HepG2 (cell line): ENCODE measurements around the gene SVOP. TPM values are rescaled to one million over a fixed set of nuclear protein-coding genes. Genes with fewer than 3 reads are reported as not detected.
A peak's percentile ranks its signal among the peaks of the same experiment; 100 is the strongest.

Source experiments
- ATF3 ChIP-seq: sonication (generic); formaldehyde crosslinking; IDR thresholded peaks from 2 replicates; pipeline ENCODE4 v1.4.0; 2020; ENCODE audit warnings: missing genetic modification reagents
- BHLHE40 ChIP-seq: IDR thresholded peaks from 2 replicates; pipeline ENCODE4 v1.6.1; 2011; ENCODE audit warnings: low read length, improper control_type of control experiment
- CREB1 ChIP-seq, 2 experiments: fragments of 450-650 bp in 1 of 2; IDR thresholded peaks; 2 replicates each; pipeline ENCODE4 v1.6.1; 2016 to 2017; ENCODE audit warnings: control low read depth in 1 of 2, mild to moderate bottlenecking in 1 of 2, missing compliant biosample characterization in 1 of 2, missing genetic modification characterization in 1 of 2
- GATA4 ChIP-seq: sonication (generic); IDR thresholded peaks from 2 replicates; pipeline ENCODE4 v1.6.1; 2016; ENCODE audit warnings: antibody characterized with exemption, low read depth, borderline replicate concordance
- HIVEP1 ChIP-seq: sonication (generic); formaldehyde crosslinking; IDR thresholded peaks from 2 replicates; pipeline ENCODE4 v1.4.0; 2020; ENCODE audit warnings: mild to moderate bottlenecking, missing genetic modification reagents
- HNF4G ChIP-seq, 2 experiments: sonication (generic) in 1 of 2; formaldehyde crosslinking in 1 of 2; IDR thresholded peaks; 2 replicates each; pipeline versions ENCODE4 v1.4.0 to v1.6.1; 2011 to 2020; ENCODE audit warnings: borderline replicate concordance in 2 of 2, low read depth in 2 of 2, mild to moderate bottlenecking in 2 of 2, low read length in 1 of 2, missing genetic modification reagents in 1 of 2, moderate library complexity in 1 of 2
- POLR2A ChIP-seq, 2 experiments: IDR thresholded peaks; 2 replicates each; pipeline ENCODE4 v1.6.1; 2011; ENCODE audit warnings: low read depth in 2 of 2, low read length in 2 of 2, mild to moderate bottlenecking in 1 of 2, moderate library complexity in 1 of 2; ENCODE audit not compliant: insufficient read depth in 1 of 2
- POLR2G ChIP-seq: fragments of 200-400 bp; formaldehyde crosslinking; IDR thresholded peaks from 2 replicates; pipeline ENCODE4 v1.6.1; 2018; ENCODE audit warnings: mild to moderate bottlenecking, low read depth, low read length, moderate library complexity
- RXRA ChIP-seq: sonication (generic); formaldehyde crosslinking; IDR thresholded peaks from 2 replicates; pipeline ENCODE4 v1.5.1; 2020; ENCODE audit warnings: missing genetic modification reagents
- ZNF281 ChIP-seq: sonication (generic); formaldehyde crosslinking; IDR thresholded peaks from 2 replicates; pipeline ENCODE4 v1.4.0; 2020; ENCODE audit warnings: missing genetic modification reagents, borderline replicate concordance
- ZNF556 ChIP-seq: sonication (generic); formaldehyde crosslinking; IDR thresholded peaks from 2 replicates; pipeline ENCODE4 v1.4.0; 2020; ENCODE audit warnings: mild to moderate bottlenecking, missing genetic modification reagents, borderline replicate concordance
- ZNF614 ChIP-seq: IDR thresholded peaks from 2 replicates; pipeline ENCODE4 v1.6.1; 2018; ENCODE audit warnings: missing biosample characterization, missing genetic modification reagents, inconsistent platforms, borderline replicate concordance
- polyA plus RNA-seq, 8 experiments: library from polyadenylated mRNA; depleted of rRNA in 3 of 8; stranded (reverse) in 7 of 8; unstranded in 1 of 8; fragments of >200 nt; fragmentation: Illumina TruSeq in 4 of 8; extraction: Trizol in 4 of 8; gene quantifications; 2 replicates each; pipeline versions ENCODE4 v1.2.1 to v1.2.3, GENCODE V29; 2011 to 2016; ENCODE audit warnings: low read depth in 4 of 8, missing spikeins in 1 of 8, mixed read lengths in 1 of 8; ENCODE audit not compliant: insufficient read depth in 1 of 8
- total RNA-seq, 5 experiments: library from RNA; depleted of rRNA; stranded (reverse); fragments of >200 nt; fragmentation: Illumina TruSeq; extraction: Trizol; gene quantifications; 2 replicates each; pipeline ENCODE4 v1.2.3, GENCODE V29; 2016; ENCODE audit warnings: low read depth in 1 of 5
- TF ChIP-seq, protein P1 (sequence below), 2 experiments: sonication (generic) in 1 of 2; formaldehyde crosslinking in 1 of 2; IDR thresholded peaks; 2 replicates each; pipeline versions ENCODE4 v1.5.1 to v1.6.1; 2011 to 2020; ENCODE audit warnings: borderline replicate concordance in 1 of 2, low read depth in 1 of 2, low read length in 1 of 2, mild to moderate bottlenecking in 1 of 2, missing genetic modification reagents in 1 of 2, moderate library complexity in 1 of 2
- TF ChIP-seq, protein P2 (sequence below): IDR thresholded peaks from 2 replicates; pipeline ENCODE4 v1.6.1; 2016
- TF ChIP-seq, protein P3 (sequence below): sonication (generic); formaldehyde crosslinking; IDR thresholded peaks from 2 replicates; pipeline ENCODE4 v1.4.0; 2020; ENCODE audit warnings: missing genetic modification reagents

Gene SVOP
- total and polyA plus RNA-seq, 2 of the 13 experiments (the other 11 are each of a cell fraction or from before 2014, with no cell fraction given), result not detected

- TF ChIP-seq, protein P1, sequence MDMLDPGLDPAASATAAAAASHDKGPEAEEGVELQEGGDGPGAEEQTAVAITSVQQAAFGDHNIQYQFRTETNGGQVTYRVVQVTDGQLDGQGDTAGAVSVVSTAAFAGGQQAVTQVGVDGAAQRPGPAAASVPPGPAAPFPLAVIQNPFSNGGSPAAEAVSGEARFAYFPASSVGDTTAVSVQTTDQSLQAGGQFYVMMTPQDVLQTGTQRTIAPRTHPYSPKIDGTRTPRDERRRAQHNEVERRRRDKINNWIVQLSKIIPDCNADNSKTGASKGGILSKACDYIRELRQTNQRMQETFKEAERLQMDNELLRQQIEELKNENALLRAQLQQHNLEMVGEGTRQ (IDR thresholded peaks at IDR 0.05; ENCODE audit: low read depth, low read length), result no peak
- TF ChIP-seq, protein P1 (CRISPR knock-in tag; IDR thresholded peaks at IDR 0.05; ENCODE audit: borderline replicate concordance), result no peak
- TF ChIP-seq HIVEP1, result 0 out of 2 replicates have a peak, but pooled peaks have one; percentile 35
- TF ChIP-seq RXRA (CRISPR knock-in tag), result peak; percentile 46; the same call in 1 of the 2 replicates
- TF ChIP-seq, protein P2, sequence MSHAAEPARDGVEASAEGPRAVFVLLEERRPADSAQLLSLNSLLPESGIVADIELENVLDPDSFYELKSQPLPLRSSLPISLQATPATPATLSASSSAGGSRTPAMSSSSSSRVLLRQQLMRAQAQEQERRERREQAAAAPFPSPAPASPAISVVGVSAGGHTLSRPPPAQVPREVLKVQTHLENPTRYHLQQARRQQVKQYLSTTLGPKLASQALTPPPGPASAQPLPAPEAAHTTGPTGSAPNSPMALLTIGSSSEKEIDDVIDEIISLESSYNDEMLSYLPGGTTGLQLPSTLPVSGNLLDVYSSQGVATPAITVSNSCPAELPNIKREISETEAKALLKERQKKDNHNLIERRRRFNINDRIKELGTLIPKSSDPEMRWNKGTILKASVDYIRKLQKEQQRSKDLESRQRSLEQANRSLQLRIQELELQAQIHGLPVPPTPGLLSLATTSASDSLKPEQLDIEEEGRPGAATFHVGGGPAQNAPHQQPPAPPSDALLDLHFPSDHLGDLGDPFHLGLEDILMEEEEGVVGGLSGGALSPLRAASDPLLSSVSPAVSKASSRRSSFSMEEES (CRISPR knock-in tag), result no peak
- TF ChIP-seq ATF3 (CRISPR knock-in tag), result no peak
- no peak for TF ChIP-seq CREB1 (IDR thresholded peaks at IDR 0.05)
- TF ChIP-seq CREB1 (CRISPR knock-in tag; IDR thresholded peaks at IDR 0.05), result peak; percentile 48; the same call in 1 of the 2 replicates
- 0 out of 2 replicates have a peak, but pooled peaks have one; percentile 41 for TF ChIP-seq POLR2G
- peak; percentile 59; the same call in 1 of the 2 replicates for TF ChIP-seq HNF4G (IDR thresholded peaks at IDR 0.05; ENCODE audit: borderline replicate concordance, low read depth, low read length)
- no peak for TF ChIP-seq HNF4G (CRISPR knock-in tag; IDR thresholded peaks at IDR 0.05; ENCODE audit: borderline replicate concordance, low read depth)
- no peak for TF ChIP-seq BHLHE40
- TF ChIP-seq ZNF281 (CRISPR knock-in tag), result peak; percentile 75; the same call in 1 of the 2 replicates
- TF ChIP-seq ZNF556 (CRISPR knock-in tag), result no peak
- TF ChIP-seq, protein P3, sequence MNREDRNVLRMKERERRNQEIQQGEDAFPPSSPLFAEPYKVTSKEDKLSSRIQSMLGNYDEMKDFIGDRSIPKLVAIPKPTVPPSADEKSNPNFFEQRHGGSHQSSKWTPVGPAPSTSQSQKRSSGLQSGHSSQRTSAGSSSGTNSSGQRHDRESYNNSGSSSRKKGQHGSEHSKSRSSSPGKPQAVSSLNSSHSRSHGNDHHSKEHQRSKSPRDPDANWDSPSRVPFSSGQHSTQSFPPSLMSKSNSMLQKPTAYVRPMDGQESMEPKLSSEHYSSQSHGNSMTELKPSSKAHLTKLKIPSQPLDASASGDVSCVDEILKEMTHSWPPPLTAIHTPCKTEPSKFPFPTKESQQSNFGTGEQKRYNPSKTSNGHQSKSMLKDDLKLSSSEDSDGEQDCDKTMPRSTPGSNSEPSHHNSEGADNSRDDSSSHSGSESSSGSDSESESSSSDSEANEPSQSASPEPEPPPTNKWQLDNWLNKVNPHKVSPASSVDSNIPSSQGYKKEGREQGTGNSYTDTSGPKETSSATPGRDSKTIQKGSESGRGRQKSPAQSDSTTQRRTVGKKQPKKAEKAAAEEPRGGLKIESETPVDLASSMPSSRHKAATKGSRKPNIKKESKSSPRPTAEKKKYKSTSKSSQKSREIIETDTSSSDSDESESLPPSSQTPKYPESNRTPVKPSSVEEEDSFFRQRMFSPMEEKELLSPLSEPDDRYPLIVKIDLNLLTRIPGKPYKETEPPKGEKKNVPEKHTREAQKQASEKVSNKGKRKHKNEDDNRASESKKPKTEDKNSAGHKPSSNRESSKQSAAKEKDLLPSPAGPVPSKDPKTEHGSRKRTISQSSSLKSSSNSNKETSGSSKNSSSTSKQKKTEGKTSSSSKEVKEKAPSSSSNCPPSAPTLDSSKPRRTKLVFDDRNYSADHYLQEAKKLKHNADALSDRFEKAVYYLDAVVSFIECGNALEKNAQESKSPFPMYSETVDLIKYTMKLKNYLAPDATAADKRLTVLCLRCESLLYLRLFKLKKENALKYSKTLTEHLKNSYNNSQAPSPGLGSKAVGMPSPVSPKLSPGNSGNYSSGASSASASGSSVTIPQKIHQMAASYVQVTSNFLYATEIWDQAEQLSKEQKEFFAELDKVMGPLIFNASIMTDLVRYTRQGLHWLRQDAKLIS, result no peak
- TF ChIP-seq ZNF614 (CRISPR knock-in tag), result 0 out of 2 replicates have a peak, but pooled peaks have one; percentile 29
- no peak for TF ChIP-seq GATA4
- 0 out of 4 replicates have a peak, but pooled peaks of 1 of the 2 experiments have one; percentile 40 for TF ChIP-seq POLR2A (IDR thresholded peaks at IDR 0.05; ENCODE audit: insufficient read depth in 1 of 2, low read depth in 2 of 2, low read length in 2 of 2)
Observed at GRCh38 chr12:109053382-109054123, 32.7 kb upstream of the SVOP start (continued).
